Astrocyte of the spinal cord (primary cell): Measurements from ENCODE around the gene KLHL12.

Experiments
- DNase-seq: peaks from one replicate; pipeline ENCODE4 v3.0.0; 2011; ENCODE audit warnings: low read depth, low spot score
- H3K4me3 ChIP-seq: 2 replicates; pipeline ENCODE4 v1.5.1; 2011; ENCODE audit warnings: low read depth, mild to moderate bottlenecking, low read length, moderate library complexity
- CTCF ChIP-seq: IDR thresholded peaks from 2 replicates; pipeline ENCODE4 v1.5.1; 2012; ENCODE audit warnings: low read depth, mild to moderate bottlenecking, low read length, inconsistent platforms
- in situ Hi-C: cut with HindIII; loops from 2 replicates; pipeline ENCODE4 v1.10.0; 2017; ENCODE audit warnings: low sequenced_read_pairs

The KLHL12 gene

DNA sequence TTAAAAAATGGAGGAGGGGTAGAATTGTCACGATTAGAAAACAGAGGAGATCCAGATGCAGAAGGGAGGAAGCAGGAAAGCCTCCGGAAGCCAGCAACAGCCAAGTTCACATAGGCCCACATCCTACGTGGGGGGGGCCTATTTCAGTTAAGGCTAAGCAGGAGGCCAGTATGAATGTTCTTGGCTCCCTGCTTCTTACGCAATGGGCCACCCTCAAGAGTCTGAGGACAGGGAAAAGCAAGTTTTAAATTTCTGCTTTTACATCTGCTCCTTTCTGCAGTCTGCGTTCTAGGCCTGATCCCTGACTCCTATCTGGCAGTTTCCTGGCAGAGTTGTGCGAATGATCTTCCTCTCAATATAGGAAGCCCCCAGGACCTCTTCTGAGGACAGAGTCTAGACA, 68.7 kb downstream of the KLHL12 start:
- no peak overlapping the region for H3K4me3 ChIP-seq
- no peak for TF ChIP-seq CTCF
- peak; percentile 4 for DNase-seq
- in situ Hi-C loops = no loop called here

- no peak overlapping the region for H3K4me3 ChIP-seq
- in situ Hi-C loops = no loop called here
- DNase-seq = no peak
- no peak for TF ChIP-seq CTCF
These were observed 69.9 kb downstream of the KLHL12 start for GRCh38 chr1:202857136-202857610.

- in situ Hi-C loops = no loop called here
These were observed 71.0 kb downstream of the KLHL12 start for GRCh38 chr1:202856014-202856413.

DNA sequence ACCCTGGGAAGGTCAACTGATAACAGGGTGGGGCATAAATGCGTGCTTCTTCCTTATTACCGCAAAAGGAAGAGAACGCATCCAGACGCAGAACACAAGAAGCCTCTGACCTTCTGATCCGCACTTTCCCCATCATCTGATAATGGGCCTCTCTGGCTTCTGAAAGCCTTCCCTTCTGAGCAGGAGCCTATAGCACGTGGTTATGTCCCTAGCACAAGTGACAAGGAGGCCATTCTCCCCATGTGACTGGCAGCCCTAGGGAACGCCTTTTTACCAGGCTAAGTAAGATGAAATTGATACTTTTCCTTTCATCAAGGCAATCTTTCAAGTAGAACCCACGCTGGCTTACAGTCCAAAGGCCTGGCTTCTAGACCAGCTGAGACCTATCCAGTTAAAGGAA, 72.2 kb downstream of the KLHL12 start:
- DNase-seq = no peak
- TF ChIP-seq CTCF = no peak
- in situ Hi-C loops = no loop called here

More at GRCh38 chr1:202856014-202856413, 71.0 kb downstream of the KLHL12 start:
- TF ChIP-seq CTCF = no peak
- no peak for DNase-seq
- no peak overlapping the region for H3K4me3 ChIP-seq

GRCh38 chr1:202852163-202852904, 74.7 kb downstream of the KLHL12 start:
- peak; percentile 61 for TF ChIP-seq CTCF
- H3K4me3 ChIP-seq = no peak overlapping the region
- DNase-seq = peak; percentile 43
- in situ Hi-C loops = no loop called here

More for the DNA sequence above, 72.2 kb downstream of the KLHL12 start:
- H3K4me3 ChIP-seq = no peak overlapping the region

DNA sequence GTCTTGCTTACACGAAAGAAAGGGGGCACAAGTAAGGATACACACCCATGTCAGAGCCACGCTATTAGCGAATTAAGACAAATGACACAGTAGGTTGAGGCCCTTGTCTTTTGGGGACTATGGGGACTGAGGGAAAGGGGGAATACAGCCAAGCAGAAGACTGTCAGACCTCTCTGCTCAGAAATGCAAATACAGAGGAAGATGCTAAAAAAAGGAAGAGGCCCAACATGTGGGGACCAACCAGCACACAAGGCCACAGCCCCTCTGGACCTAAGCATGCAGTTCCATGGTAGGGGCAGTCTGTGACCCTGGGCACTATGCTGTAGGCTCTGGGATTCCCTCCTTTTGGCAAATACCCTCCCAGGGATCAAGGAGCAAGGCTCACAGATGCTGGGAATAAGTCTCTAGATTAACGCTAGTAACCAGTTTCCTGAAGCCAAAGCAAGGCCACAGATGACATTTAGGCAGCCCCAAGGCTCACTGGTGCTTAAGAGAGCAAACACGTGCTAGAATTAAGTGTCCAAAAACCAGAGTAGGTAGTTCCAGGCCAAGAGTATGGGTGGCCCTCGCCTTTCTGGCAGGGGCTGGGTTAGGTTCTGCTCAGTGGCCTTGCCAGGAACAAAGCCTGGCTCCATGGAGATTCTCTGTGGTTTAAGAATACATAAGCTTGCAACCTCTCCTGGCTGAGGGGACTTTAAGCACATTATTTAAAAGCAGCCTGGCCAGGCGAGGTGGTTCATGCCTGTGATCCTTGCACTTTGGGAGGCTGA, 76.3 kb downstream of the KLHL12 start:
- no peak for DNase-seq
- TF ChIP-seq CTCF = no peak
- in situ Hi-C loops = no loop called here
- H3K4me3 ChIP-seq = no peak overlapping the region
